ENCODE measurements around the gene PDZD8.

DNA sequence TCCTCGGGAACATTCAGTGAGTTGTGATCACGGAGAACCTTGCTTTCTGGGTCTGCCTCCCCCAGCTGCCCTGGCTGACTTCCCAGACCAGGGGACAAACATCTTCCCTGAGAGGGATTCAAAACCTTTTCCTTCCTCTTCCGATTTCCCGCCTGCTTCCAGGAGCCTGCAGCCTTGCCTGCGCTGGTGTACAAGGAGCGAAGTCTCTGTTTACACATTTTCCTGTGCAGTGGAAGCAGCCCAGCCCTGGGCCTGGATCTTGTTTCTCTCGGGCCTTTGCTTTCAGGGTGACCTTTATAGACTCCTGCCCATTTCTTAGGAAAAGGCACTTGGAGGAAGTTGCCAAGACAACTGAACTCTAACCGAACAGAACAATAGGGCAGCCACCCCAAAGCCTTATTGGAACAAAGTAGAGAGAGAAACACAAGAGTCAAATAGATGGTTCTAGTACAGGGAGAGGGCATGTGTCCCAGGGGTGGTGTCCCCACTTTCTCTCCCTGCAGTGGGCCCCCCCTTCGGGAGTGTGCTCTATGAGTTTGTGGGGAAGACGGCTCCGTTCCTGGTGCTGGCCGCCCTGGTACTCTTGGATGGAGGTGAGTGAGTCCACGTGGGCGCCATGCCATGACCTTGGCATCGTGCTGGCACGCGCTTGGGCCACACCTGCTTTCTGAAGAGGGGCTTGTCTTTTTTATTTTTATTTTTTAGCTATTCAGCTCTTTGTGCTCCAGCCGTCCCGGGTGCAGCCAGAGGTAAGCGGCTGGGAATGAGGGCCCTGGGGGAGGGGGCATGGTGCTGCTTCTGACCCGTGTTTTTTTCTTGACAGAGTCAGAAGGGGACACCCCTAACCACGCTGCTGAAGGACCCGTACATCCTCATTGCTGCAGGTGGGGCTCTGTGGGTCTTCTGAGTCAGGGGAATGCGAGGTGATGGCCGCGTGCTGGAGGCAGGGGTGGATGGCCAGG, 120.2 kb downstream of the PDZD8 start:
- TF ChIP-seq, protein P1, sequence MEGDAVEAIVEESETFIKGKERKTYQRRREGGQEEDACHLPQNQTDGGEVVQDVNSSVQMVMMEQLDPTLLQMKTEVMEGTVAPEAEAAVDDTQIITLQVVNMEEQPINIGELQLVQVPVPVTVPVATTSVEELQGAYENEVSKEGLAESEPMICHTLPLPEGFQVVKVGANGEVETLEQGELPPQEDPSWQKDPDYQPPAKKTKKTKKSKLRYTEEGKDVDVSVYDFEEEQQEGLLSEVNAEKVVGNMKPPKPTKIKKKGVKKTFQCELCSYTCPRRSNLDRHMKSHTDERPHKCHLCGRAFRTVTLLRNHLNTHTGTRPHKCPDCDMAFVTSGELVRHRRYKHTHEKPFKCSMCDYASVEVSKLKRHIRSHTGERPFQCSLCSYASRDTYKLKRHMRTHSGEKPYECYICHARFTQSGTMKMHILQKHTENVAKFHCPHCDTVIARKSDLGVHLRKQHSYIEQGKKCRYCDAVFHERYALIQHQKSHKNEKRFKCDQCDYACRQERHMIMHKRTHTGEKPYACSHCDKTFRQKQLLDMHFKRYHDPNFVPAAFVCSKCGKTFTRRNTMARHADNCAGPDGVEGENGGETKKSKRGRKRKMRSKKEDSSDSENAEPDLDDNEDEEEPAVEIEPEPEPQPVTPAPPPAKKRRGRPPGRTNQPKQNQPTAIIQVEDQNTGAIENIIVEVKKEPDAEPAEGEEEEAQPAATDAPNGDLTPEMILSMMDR (IDR thresholded peaks at IDR 0.05): no peak
- TF ChIP-seq JUNB (IDR thresholded peaks at IDR 0.05): no peak
- TF ChIP-seq HDAC2 (IDR thresholded peaks at IDR 0.05): no peak
- no peak for TF ChIP-seq POLR2AphosphoS2 (conservative IDR thresholded peaks at IDR 0.05; ENCODE audit: low read length)
- no peak for TF ChIP-seq FOSL2 (IDR thresholded peaks at IDR 0.05)
- TF ChIP-seq FOSL2 (CRISPR knock-in tag; IDR thresholded peaks at IDR 0.05): no peak
- no peak for TF ChIP-seq NR3C1 (IDR thresholded peaks at IDR 0.05)
- TF ChIP-seq EP300 (IDR thresholded peaks at IDR 0.05): no peak
- TF ChIP-seq KDM1A (IDR thresholded peaks at IDR 0.05; ENCODE audit: low read depth): no peak
- no peak for TF ChIP-seq POLR2A (IDR thresholded peaks at IDR 0.05; ENCODE audit: low read length)
- TF ChIP-seq RAD21 (conservative IDR thresholded peaks at IDR 0.05 in 1 of 2, IDR thresholded peaks at IDR 0.05 in 1 of 2): no peak
- no peak for TF ChIP-seq RCOR1 (IDR thresholded peaks at IDR 0.05; ENCODE audit: low read depth, low read length)
- TF ChIP-seq, protein P2, sequence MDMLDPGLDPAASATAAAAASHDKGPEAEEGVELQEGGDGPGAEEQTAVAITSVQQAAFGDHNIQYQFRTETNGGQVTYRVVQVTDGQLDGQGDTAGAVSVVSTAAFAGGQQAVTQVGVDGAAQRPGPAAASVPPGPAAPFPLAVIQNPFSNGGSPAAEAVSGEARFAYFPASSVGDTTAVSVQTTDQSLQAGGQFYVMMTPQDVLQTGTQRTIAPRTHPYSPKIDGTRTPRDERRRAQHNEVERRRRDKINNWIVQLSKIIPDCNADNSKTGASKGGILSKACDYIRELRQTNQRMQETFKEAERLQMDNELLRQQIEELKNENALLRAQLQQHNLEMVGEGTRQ (IDR thresholded peaks at IDR 0.05): no peak
- TF ChIP-seq, protein P3, sequence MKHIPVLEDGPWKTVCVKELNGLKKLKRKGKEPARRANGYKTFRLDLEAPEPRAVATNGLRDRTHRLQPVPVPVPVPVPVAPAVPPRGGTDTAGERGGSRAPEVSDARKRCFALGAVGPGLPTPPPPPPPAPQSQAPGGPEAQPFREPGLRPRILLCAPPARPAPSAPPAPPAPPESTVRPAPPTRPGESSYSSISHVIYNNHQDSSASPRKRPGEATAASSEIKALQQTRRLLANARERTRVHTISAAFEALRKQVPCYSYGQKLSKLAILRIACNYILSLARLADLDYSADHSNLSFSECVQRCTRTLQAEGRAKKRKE (CRISPR knock-in tag; IDR thresholded peaks at IDR 0.05; ENCODE audit: low read depth): no peak

Measured in A549 (cell line).